ENCODE results near the gene FOXC1. TPM values are rescaled to one million over a fixed set of nuclear protein-coding genes. Genes with fewer than 3 reads are reported as not detected.

The FOXC1 gene
- total RNA-seq, 2 experiments from 2014 or later, result not detected

- Mint-ChIP-seq H3K9me3 (no peaks in the 10 kb centered on the region), H3K27me3 (ENCODE audit: low read depth) (peaks cover 4% of the 10 kb centered on the region), H3K27ac (no peak overlapping the region), H3K4me1 (ENCODE audit: low read depth) (no peaks in the 10 kb centered on the region), H3K4me3 (no peak overlapping the region), H3K36me3 (ENCODE audit: low read depth) (peaks cover 4% of the 10 kb centered on the region)
- CTCF ChIA-PET, result no interaction called here
- no peak for DNase-seq
- intact Hi-C loops (cut with micrococcal nuclease), result no loop called here
Measured at GRCh38 chr6:1636272-1636825, 26.6 kb downstream of the FOXC1 start.

- Mint-ChIP-seq H3K27me3 (ENCODE audit: low read depth) (peaks cover 2% of the 10 kb centered on the region), H3K4me3 (no peak overlapping the region), H3K27ac (no peak overlapping the region), H3K36me3 (ENCODE audit: low read depth) (peaks cover 3% of the 10 kb centered on the region), H3K9me3 (no peaks in the 10 kb centered on the region), H3K4me1 (ENCODE audit: low read depth) (no peaks in the 10 kb centered on the region)
- intact Hi-C loops (cut with micrococcal nuclease), result no loop called here
- no peak for DNase-seq
- CTCF ChIA-PET, result no interaction called here
Measured at GRCh38 chr6:1636971-1637871, 27.5 kb downstream of the FOXC1 start.

- Mint-ChIP-seq H3K9me3 (no peaks in the 10 kb centered on the region), H3K27me3 (ENCODE audit: low read depth) (no peaks in the 10 kb centered on the region), H3K4me1 (ENCODE audit: low read depth) (no peaks in the 10 kb centered on the region)
Measured at GRCh38 chr6:1639430-1639829, 29.7 kb downstream of the FOXC1 start.

GRCh38 chr6:1640476-1640875 is 30.8 kb downstream of the FOXC1 start:
- Mint-ChIP-seq H3K4me1 (ENCODE audit: low read depth) (no peaks in the 10 kb centered on the region), H3K4me3 (no peak overlapping the region), H3K27me3 (ENCODE audit: low read depth) (no peaks in the 10 kb centered on the region), H3K9me3 (no peaks in the 10 kb centered on the region), H3K36me3 (ENCODE audit: low read depth) (peaks cover 4% of the 10 kb centered on the region), H3K27ac (no peak overlapping the region)
- intact Hi-C loops (cut with micrococcal nuclease), result no loop called here
- CTCF ChIA-PET, result no interaction called here
- DNase-seq, result no peak

More at GRCh38 chr6:1639430-1639829, 29.7 kb downstream of the FOXC1 start:
- CTCF ChIA-PET, result no interaction called here
- intact Hi-C loops (cut with micrococcal nuclease), result no loop called here
- H3K36me3 Mint-ChIP-seq (ENCODE audit: low read depth), result peaks cover 4% of the 10 kb centered on the region
- H3K4me3 Mint-ChIP-seq, result no peak overlapping the region
- no peak overlapping the region for H3K27ac Mint-ChIP-seq
- no peak for DNase-seq

- intact Hi-C loops (cut with micrococcal nuclease), result no loop called here
- CTCF ChIA-PET, result no interaction called here
- Mint-ChIP-seq H3K27ac (no peak overlapping the region), H3K27me3 (ENCODE audit: low read depth) (no peaks in the 10 kb centered on the region), H3K9me3 (no peaks in the 10 kb centered on the region), H3K36me3 (ENCODE audit: low read depth) (peaks cover 4% of the 10 kb centered on the region), H3K4me1 (ENCODE audit: low read depth) (no peaks in the 10 kb centered on the region), H3K4me3 (no peak overlapping the region)
- no peak for DNase-seq
Measured at GRCh38 chr6:1641343-1641885, 31.7 kb downstream of the FOXC1 start.

- H3K4me1 Mint-ChIP-seq (ENCODE audit: low read depth), result no peaks in the 10 kb centered on the region
- H3K4me3 Mint-ChIP-seq, result no peak overlapping the region
- no peak for DNase-seq
- no peaks in the 10 kb centered on the region for H3K27me3 Mint-ChIP-seq (ENCODE audit: low read depth)
- intact Hi-C loops (cut with micrococcal nuclease), result no loop called here
- CTCF ChIA-PET, result interaction anchor here (0.6 kb wide), 1 partner anchor 748 kb away, joined by 6 read pairs; no protein-coding TSS in a partner anchor
- no peak overlapping the region for H3K27ac Mint-ChIP-seq
- H3K36me3 Mint-ChIP-seq (ENCODE audit: low read depth), result peaks cover 4% of the 10 kb centered on the region
- no peaks in the 10 kb centered on the region for H3K9me3 Mint-ChIP-seq
Measured at GRCh38 chr6:1643111-1643510, 33.4 kb downstream of the FOXC1 start.

- peaks cover 2% of the 10 kb centered on the region for H3K36me3 Mint-ChIP-seq (ENCODE audit: low read depth)
- DNase-seq, result no peak
- CTCF ChIA-PET, result no interaction called here
- no peak overlapping the region for H3K4me3 Mint-ChIP-seq
- no peaks in the 10 kb centered on the region for H3K27me3 Mint-ChIP-seq (ENCODE audit: low read depth)
- no peaks in the 10 kb centered on the region for H3K4me1 Mint-ChIP-seq (ENCODE audit: low read depth)
- H3K9me3 Mint-ChIP-seq, result no peaks in the 10 kb centered on the region
- H3K27ac Mint-ChIP-seq, result no peak overlapping the region
- intact Hi-C loops (cut with micrococcal nuclease), result no loop called here
Measured at GRCh38 chr6:1643830-1644445, 34.2 kb downstream of the FOXC1 start.

GRCh38 chr6:1644516-1645060 is 34.9 kb downstream of the FOXC1 start:
- no peaks in the 10 kb centered on the region for H3K4me1 Mint-ChIP-seq (ENCODE audit: low read depth)
- H3K36me3 Mint-ChIP-seq (ENCODE audit: low read depth), result peaks cover 1% of the 10 kb centered on the region
- no peak for DNase-seq
- no peak overlapping the region for H3K4me3 Mint-ChIP-seq
- intact Hi-C loops (cut with micrococcal nuclease), result no loop called here
- CTCF ChIA-PET, result no interaction called here
- no peak overlapping the region for H3K27ac Mint-ChIP-seq
- no peaks in the 10 kb centered on the region for H3K9me3 Mint-ChIP-seq
- H3K27me3 Mint-ChIP-seq (ENCODE audit: low read depth), result no peaks in the 10 kb centered on the region

- no peak overlapping the region for H3K27ac Mint-ChIP-seq
- H3K4me3 Mint-ChIP-seq, result no peak overlapping the region
- H3K9me3 Mint-ChIP-seq, result no peaks in the 10 kb centered on the region
- H3K4me1 Mint-ChIP-seq (ENCODE audit: low read depth), result no peaks in the 10 kb centered on the region
- intact Hi-C loops (cut with micrococcal nuclease), result no loop called here
- H3K27me3 Mint-ChIP-seq (ENCODE audit: low read depth), result no peaks in the 10 kb centered on the region
- CTCF ChIA-PET, result no interaction called here
- no peak for DNase-seq
- peaks cover 1% of the 10 kb centered on the region for H3K36me3 Mint-ChIP-seq (ENCODE audit: low read depth)
Measured at GRCh38 chr6:1645466-1646185, 35.9 kb downstream of the FOXC1 start.

- no peak overlapping the region for H3K4me3 Mint-ChIP-seq
- no peak overlapping the region for H3K27ac Mint-ChIP-seq
- CTCF ChIA-PET, result no interaction called here
- no peak for DNase-seq
- no peaks in the 10 kb centered on the region for H3K9me3 Mint-ChIP-seq
- intact Hi-C loops (cut with micrococcal nuclease), result no loop called here
- H3K4me1 Mint-ChIP-seq (ENCODE audit: low read depth), result no peaks in the 10 kb centered on the region
- H3K36me3 Mint-ChIP-seq (ENCODE audit: low read depth), result no peaks in the 10 kb centered on the region
- H3K27me3 Mint-ChIP-seq (ENCODE audit: low read depth), result no peaks in the 10 kb centered on the region
Measured at GRCh38 chr6:1651362-1651761, 41.6 kb downstream of the FOXC1 start.

GRCh38 chr6:1652842-1653241 is 43.1 kb downstream of the FOXC1 start:
- no peak for DNase-seq

GRCh38 chr6:1654054-1654453 is 44.3 kb downstream of the FOXC1 start:
- Mint-ChIP-seq H3K4me3 (no peak overlapping the region), H3K4me1 (ENCODE audit: low read depth) (no peaks in the 10 kb centered on the region), H3K27ac (no peak overlapping the region), H3K27me3 (ENCODE audit: low read depth) (no peaks in the 10 kb centered on the region), H3K9me3 (no peaks in the 10 kb centered on the region), H3K36me3 (ENCODE audit: low read depth) (peaks cover 2% of the 10 kb centered on the region)
- intact Hi-C loops (cut with micrococcal nuclease), result no loop called here
- CTCF ChIA-PET, result no interaction called here
- DNase-seq, result no peak

More at GRCh38 chr6:1652842-1653241, 43.1 kb downstream of the FOXC1 start:
- H3K4me1 Mint-ChIP-seq (ENCODE audit: low read depth), result no peaks in the 10 kb centered on the region
- H3K36me3 Mint-ChIP-seq (ENCODE audit: low read depth), result peaks cover 1% of the 10 kb centered on the region
- intact Hi-C loops (cut with micrococcal nuclease), result no loop called here
- no peak overlapping the region for H3K4me3 Mint-ChIP-seq
- no peak overlapping the region for H3K27ac Mint-ChIP-seq
- no peaks in the 10 kb centered on the region for H3K9me3 Mint-ChIP-seq
- CTCF ChIA-PET, result no interaction called here
- H3K27me3 Mint-ChIP-seq (ENCODE audit: low read depth), result no peaks in the 10 kb centered on the region
